NCI-H2171 treated with DMSO at 0.1 percent for 48 hours (cell line): ENCODE data around the gene SETD1B.

ENCODE experiments used
- DNase-seq: peaks from one replicate; lab custom pipeline; 2025; lab: John Stamatoyannopoulos, UW

Gene SETD1B

GRCh38 chr12:121795034-121795968, 8.5 kb upstream of the SETD1B start:
- DNase-seq = peak; percentile 66

GRCh38 chr12:121796855-121797751, 6.7 kb upstream of the SETD1B start:
- DNase-seq = peak; percentile 44

GRCh38 chr12:121797937-121798786, 5.6 kb upstream of the SETD1B start:
- peak; percentile 73 for DNase-seq

GRCh38 chr12:121798787-121799155, 5.0 kb upstream of the SETD1B start:
- DNase-seq = no peak

GRCh38 chr12:121799156-121799841, 4.5 kb upstream of the SETD1B start:
- DNase-seq = peak; percentile 72

GRCh38 chr12:121799842-121800693, 3.7 kb upstream of the SETD1B start:
- DNase-seq = peak; percentile 67

GRCh38 chr12:121800694-121801594, 2.9 kb upstream of the SETD1B start:
- peak; percentile 63 for DNase-seq

- peak; percentile 54 for DNase-seq
These were observed 2.0 kb upstream of the SETD1B start for GRCh38 chr12:121801595-121802484.

GRCh38 chr12:121802485-121802842, 1.3 kb upstream of the SETD1B start:
- DNase-seq = peak; percentile 93

GRCh38 chr12:121802843-121803698, 738 bp upstream of the SETD1B start:
- peak; percentile 98 for DNase-seq

GRCh38 chr12:121804417-121805111, 755 bp downstream of the SETD1B start:
- no peak for DNase-seq

GRCh38 chr12:121805171-121806008, 1.6 kb downstream of the SETD1B start:
- DNase-seq = peak; percentile 36

GRCh38 chr12:121806009-121806545, 2.3 kb downstream of the SETD1B start:
- no peak for DNase-seq

GRCh38 chr12:121806546-121807423, 3.0 kb downstream of the SETD1B start:
- DNase-seq = no peak
